DND-41 (cell line): Measurements from ENCODE around the gene CHEK1.
"Not testable (repeated sequence)": the region's sequence is repeated elsewhere in the genome, so short reads cannot be mapped to it uniquely, and the experiment has no call there.

Experiments
- EZH2 ChIP-seq: IDR thresholded peaks from 3 replicates; pipeline ENCODE4 v1.6.1; 2012; ENCODE audit warnings: borderline replicate concordance, low read depth, mild to moderate bottlenecking, moderate library complexity, low read length, inconsistent platforms; ENCODE audit not compliant: severe bottlenecking
- TF ChIP-seq, protein P1 (sequence below): IDR thresholded peaks from 2 replicates; pipeline ENCODE4 v1.5.1; 2012; ENCODE audit warnings: borderline replicate concordance, low read length, moderate library complexity, mild to moderate bottlenecking; ENCODE audit not compliant: poor library complexity, severe bottlenecking; ENCODE audit errors: extremely low read depth

DNA sequence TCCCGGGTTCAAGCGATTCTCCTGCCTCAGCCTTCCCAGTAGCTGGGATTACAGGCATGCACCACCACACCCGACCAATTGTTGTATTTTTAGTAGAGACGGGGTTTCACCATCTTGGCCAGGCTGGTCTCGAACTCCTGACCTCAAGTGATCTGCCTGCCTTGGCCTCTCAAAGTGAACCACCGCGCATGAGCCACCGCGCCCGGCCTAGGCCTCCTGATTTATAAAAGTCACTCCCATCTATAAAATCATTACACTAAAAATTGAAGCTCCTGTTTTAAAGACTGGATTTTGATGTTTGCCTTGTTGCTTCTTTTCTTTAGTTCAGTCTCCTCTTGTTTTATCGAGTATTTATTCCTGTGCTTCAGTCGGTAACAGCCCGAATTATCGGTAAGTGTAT, 47.8 kb upstream of the CHEK1 start:
- TF ChIP-seq, protein P1, sequence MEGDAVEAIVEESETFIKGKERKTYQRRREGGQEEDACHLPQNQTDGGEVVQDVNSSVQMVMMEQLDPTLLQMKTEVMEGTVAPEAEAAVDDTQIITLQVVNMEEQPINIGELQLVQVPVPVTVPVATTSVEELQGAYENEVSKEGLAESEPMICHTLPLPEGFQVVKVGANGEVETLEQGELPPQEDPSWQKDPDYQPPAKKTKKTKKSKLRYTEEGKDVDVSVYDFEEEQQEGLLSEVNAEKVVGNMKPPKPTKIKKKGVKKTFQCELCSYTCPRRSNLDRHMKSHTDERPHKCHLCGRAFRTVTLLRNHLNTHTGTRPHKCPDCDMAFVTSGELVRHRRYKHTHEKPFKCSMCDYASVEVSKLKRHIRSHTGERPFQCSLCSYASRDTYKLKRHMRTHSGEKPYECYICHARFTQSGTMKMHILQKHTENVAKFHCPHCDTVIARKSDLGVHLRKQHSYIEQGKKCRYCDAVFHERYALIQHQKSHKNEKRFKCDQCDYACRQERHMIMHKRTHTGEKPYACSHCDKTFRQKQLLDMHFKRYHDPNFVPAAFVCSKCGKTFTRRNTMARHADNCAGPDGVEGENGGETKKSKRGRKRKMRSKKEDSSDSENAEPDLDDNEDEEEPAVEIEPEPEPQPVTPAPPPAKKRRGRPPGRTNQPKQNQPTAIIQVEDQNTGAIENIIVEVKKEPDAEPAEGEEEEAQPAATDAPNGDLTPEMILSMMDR = not testable (repeated sequence)
- TF ChIP-seq EZH2 = not testable (repeated sequence)
